ENCODE measurements around the gene NCK2. TPM values are rescaled to one million over a fixed set of nuclear protein-coding genes. Genes with fewer than 3 reads are reported as not detected.

The NCK2 gene
- total RNA-seq, 1 experiment from 2014 or later: 26.7 TPM

DNA sequence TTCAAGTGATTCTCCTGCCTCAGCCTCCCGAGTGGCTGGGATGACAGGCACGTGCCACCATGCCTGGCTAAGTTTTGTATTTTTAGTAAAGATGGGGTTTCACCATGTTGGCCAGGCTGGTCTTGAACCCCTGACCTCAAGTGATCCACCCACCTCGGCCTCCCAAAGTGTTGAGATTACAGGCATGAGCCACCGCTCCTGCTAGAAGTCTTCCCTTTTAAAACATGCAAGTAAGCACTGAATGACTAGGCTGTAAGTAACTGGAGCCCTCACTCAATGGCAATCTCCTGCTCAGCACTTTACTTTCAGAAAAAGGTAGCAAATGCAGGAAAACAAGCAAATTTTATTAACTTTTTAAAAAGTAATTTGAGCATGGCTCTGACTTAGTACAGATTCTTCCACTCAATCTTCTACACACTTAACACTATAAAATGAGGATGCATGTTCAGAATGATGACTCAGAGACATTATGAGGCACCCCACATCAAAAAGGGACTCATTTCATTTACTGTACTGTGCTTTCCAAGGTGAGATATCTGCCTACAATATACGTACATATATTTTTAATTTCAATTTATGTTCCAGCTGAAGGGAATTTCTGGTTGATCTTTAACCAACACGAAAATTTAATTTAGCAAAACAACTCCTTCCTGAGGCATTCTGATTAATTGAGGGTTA lies 6.6 kb upstream of the NCK2 start (continued):
- no peak for TF ChIP-seq RAD21 (IDR thresholded peaks at IDR 0.05; ENCODE audit: low read depth)
- TF ChIP-seq ELF1 (IDR thresholded peaks at IDR 0.05; ENCODE audit: borderline replicate concordance, low read depth): no peak

DNA sequence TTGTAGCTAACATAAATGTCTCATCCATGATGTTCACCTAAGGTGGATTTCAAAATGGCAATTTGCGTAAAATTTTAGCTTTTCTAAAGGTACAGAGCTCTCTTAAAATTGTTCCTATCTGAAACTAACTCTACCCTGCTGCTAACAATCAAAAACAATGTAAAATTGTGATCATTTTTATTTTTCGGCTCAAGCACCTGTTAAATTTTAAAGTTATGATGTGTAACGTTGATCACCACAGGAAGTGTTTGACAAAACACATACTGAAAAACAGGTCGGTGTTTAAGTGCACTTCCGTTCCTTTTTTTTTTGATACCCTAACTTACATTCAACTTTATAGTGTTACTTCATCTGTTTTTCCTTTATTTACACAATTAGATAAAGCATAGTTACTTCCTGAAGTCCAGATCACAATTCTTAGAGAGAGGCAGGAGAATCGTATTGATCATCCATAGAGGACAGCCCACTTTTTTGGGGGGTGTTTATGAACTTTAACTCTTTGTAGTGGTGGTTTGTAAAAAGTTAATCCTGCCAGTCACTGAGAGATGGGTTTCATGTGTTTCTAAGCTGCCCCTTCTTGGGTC lies 6.0 kb upstream of the NCK2 start:
- H3K4me3 ChIP-seq (replicated peaks in 1 of 2; ENCODE audit: low read depth in 1 of 2, low read length in 2 of 2): no peak overlapping the region
- H3K9me3 ChIP-seq (ENCODE audit: control insufficient read depth in 1 of 2, insufficient read depth in 1 of 2, low read depth in 1 of 2, low read length in 2 of 2): no peaks in the 10 kb centered on the region
- no peaks in the 10 kb centered on the region for H4K20me1 ChIP-seq (ENCODE audit: insufficient read depth)
- H3K79me2 ChIP-seq (ENCODE audit: insufficient read depth, low read length): no peaks in the 10 kb centered on the region
- H2AFZ ChIP-seq (ENCODE audit: low read depth, low read length, poor library complexity, severe bottlenecking): no peak overlapping the region
- intact Hi-C loops (cut with micrococcal nuclease): no loop called here
- no peaks in the 10 kb centered on the region for H3K9me2 ChIP-seq (ENCODE audit: insufficient read depth)
- H3K36me3 ChIP-seq (ENCODE audit: control insufficient read depth in 1 of 2, insufficient read depth in 2 of 2, low read length in 2 of 2): no peaks in the 10 kb centered on the region
- POLR2A ChIA-PET: no interaction called here
- no peak overlapping the region for H3K4me2 ChIP-seq (ENCODE audit: low read length)
- RAD21 ChIA-PET (ENCODE audit: low non-redundant PET in 1 of 2, low total read pairs in 2 of 2, uncharacterized antibody in 2 of 2, unreplicated experiment in 2 of 2): no interaction called here
- H3K27me3 ChIP-seq (ENCODE audit: insufficient read depth, low read length): no peaks in the 10 kb centered on the region; the same call in 1 of the 2 replicates
- peaks cover 0 to 4% of the 10 kb centered on the region in 2 experiments; a peak in 1 of 4 replicates for H3K4me1 ChIP-seq (ENCODE audit: control insufficient read depth in 1 of 2, insufficient read depth in 2 of 2, low read length in 2 of 2)
- CTCF ChIA-PET: no interaction called here
- DNase-seq (ENCODE audit: low read depth, low spot score) (no peak), ATAC-seq (no peak)
- H3K27ac ChIP-seq (ENCODE audit: low read depth, low read length): no peak overlapping the region
- no peak overlapping the region for H3K9ac ChIP-seq (ENCODE audit: low read length)
- no TSS peak for BruUV-seq (replicated peaks)
- TF ChIP-seq SRF (IDR thresholded peaks at IDR 0.05; ENCODE audit: low read depth) (no peak), YY1 (IDR thresholded peaks at IDR 0.05; ENCODE audit: extremely low read depth, insufficient replicate concordance, low read depth, low read length) (no peak), EZH2 (IDR thresholded peaks at IDR 0.05) (no peak), JUND (IDR thresholded peaks at IDR 0.05) (no peak), CEBPB (IDR thresholded peaks at IDR 0.05; ENCODE audit: low read depth) (no peak), EGR1 (IDR thresholded peaks at IDR 0.05; ENCODE audit: low read depth) (no peak), POLR2A (IDR thresholded peaks at IDR 0.05; ENCODE audit: borderline replicate concordance, extremely low read depth, insufficient read depth, insufficient read length) (no peak), FOSL1 (IDR thresholded peaks at IDR 0.05; ENCODE audit: low read depth) (no peak), EZH2phosphoT487 (IDR thresholded peaks at IDR 0.05; ENCODE audit: borderline replicate concordance) (no peak), RAD21 (IDR thresholded peaks at IDR 0.05; ENCODE audit: low read depth) (no peak), ZNF274 (IDR thresholded peaks at IDR 0.05; ENCODE audit: low read depth, low read length) (no peak), ZFX (IDR thresholded peaks at IDR 0.05) (no peak)
- TF ChIP-seq, protein P1, sequence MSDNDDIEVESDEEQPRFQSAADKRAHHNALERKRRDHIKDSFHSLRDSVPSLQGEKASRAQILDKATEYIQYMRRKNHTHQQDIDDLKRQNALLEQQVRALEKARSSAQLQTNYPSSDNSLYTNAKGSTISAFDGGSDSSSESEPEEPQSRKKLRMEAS (IDR thresholded peaks at IDR 0.05): no peak
- TF ChIP-seq, protein P2, sequence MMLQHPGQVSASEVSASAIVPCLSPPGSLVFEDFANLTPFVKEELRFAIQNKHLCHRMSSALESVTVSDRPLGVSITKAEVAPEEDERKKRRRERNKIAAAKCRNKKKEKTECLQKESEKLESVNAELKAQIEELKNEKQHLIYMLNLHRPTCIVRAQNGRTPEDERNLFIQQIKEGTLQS (IDR thresholded peaks at IDR 0.05): no peak
- TF ChIP-seq, protein P3, sequence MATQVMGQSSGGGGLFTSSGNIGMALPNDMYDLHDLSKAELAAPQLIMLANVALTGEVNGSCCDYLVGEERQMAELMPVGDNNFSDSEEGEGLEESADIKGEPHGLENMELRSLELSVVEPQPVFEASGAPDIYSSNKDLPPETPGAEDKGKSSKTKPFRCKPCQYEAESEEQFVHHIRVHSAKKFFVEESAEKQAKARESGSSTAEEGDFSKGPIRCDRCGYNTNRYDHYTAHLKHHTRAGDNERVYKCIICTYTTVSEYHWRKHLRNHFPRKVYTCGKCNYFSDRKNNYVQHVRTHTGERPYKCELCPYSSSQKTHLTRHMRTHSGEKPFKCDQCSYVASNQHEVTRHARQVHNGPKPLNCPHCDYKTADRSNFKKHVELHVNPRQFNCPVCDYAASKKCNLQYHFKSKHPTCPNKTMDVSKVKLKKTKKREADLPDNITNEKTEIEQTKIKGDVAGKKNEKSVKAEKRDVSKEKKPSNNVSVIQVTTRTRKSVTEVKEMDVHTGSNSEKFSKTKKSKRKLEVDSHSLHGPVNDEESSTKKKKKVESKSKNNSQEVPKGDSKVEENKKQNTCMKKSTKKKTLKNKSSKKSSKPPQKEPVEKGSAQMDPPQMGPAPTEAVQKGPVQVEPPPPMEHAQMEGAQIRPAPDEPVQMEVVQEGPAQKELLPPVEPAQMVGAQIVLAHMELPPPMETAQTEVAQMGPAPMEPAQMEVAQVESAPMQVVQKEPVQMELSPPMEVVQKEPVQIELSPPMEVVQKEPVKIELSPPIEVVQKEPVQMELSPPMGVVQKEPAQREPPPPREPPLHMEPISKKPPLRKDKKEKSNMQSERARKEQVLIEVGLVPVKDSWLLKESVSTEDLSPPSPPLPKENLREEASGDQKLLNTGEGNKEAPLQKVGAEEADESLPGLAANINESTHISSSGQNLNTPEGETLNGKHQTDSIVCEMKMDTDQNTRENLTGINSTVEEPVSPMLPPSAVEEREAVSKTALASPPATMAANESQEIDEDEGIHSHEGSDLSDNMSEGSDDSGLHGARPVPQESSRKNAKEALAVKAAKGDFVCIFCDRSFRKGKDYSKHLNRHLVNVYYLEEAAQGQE (IDR thresholded peaks at IDR 0.05; ENCODE audit: low read depth): no peak
- TF ChIP-seq, protein P4, sequence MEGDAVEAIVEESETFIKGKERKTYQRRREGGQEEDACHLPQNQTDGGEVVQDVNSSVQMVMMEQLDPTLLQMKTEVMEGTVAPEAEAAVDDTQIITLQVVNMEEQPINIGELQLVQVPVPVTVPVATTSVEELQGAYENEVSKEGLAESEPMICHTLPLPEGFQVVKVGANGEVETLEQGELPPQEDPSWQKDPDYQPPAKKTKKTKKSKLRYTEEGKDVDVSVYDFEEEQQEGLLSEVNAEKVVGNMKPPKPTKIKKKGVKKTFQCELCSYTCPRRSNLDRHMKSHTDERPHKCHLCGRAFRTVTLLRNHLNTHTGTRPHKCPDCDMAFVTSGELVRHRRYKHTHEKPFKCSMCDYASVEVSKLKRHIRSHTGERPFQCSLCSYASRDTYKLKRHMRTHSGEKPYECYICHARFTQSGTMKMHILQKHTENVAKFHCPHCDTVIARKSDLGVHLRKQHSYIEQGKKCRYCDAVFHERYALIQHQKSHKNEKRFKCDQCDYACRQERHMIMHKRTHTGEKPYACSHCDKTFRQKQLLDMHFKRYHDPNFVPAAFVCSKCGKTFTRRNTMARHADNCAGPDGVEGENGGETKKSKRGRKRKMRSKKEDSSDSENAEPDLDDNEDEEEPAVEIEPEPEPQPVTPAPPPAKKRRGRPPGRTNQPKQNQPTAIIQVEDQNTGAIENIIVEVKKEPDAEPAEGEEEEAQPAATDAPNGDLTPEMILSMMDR (IDR thresholded peaks at IDR 0.05 in 2 of 3, conservative IDR thresholded peaks at IDR 0.05 in 1 of 3; ENCODE audit: borderline replicate concordance in 1 of 3, insufficient read depth in 1 of 3, low read depth in 2 of 3, low read length in 2 of 3): no peak
